ENCODE measurements around the gene ATRNL1. TPM values are rescaled to one million over a fixed set of nuclear protein-coding genes. Genes with fewer than 3 reads are reported as not detected.

The ATRNL1 gene
- polyA plus RNA-seq, 1 experiment = 0.20 TPM

- Histone ChIP-seq H3K4me3 (ENCODE audit: low read depth, low read length) (no peak overlapping the region), H3K9me3 (ENCODE audit: control insufficient read depth, insufficient read depth, low read length) (no peaks in the 10 kb centered on the region), H3K27me3 (ENCODE audit: control insufficient read depth, insufficient read depth, low read length) (no peaks in the 10 kb centered on the region), H3K27ac (ENCODE audit: low read depth, low read length) (no peak overlapping the region)
- no peak for TF ChIP-seq CTCF (IDR thresholded peaks at IDR 0.05; ENCODE audit: low read depth, low read length)
- CTCF ChIA-PET = interaction anchor here (0.9 to 1.6 kb wide), 2 partner anchors 26 to 514 kb away, joined by 3 to 10 read pairs; no protein-coding TSS in a partner anchor
- no peak for DNase-seq (ENCODE audit: low read depth, low spot score)
- POLR2A ChIA-PET = no interaction called here
Observed at GRCh38 chr10:115773832-115774231, 680.7 kb downstream of the ATRNL1 start.

DNA sequence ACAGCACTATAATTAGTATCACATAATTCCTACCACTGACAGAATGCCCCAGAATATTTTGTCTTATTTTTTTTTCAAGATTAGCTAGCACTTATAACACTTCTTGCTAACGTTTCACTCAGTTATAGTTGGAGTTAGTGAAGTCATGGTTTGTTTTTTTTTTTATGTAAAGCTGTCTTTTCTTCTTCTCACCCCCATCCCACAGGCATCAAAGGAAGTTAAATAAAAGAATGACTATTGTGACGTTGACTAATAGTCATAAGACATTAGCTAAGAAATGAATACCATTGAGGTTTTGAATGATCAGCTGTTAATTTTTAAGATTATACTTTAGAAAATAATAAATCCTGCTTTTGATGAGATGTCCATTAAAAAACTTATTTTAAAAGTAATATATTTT lies 681.6 kb downstream of the ATRNL1 start:
- no peak overlapping the region for H3K27ac ChIP-seq (ENCODE audit: low read depth, low read length)
- no peaks in the 10 kb centered on the region for H3K9me3 ChIP-seq (ENCODE audit: control insufficient read depth, insufficient read depth, low read length)
- no peak for DNase-seq (ENCODE audit: low read depth, low spot score)
- CTCF ChIA-PET = interaction anchor here (0.9 to 2.1 kb wide), 3 partner anchors 25 to 513 kb away, joined by 5 to 18 read pairs (median 10); no protein-coding TSS in a partner anchor
- POLR2A ChIA-PET = no interaction called here
- no peak overlapping the region for H3K4me3 ChIP-seq (ENCODE audit: low read depth, low read length)
- no peak for TF ChIP-seq CTCF (IDR thresholded peaks at IDR 0.05; ENCODE audit: low read depth, low read length)
- H3K27me3 ChIP-seq (ENCODE audit: control insufficient read depth, insufficient read depth, low read length) = no peaks in the 10 kb centered on the region

GRCh38 chr10:115777646-115778045 lies 684.5 kb downstream of the ATRNL1 start:
- Histone ChIP-seq H3K4me3 (ENCODE audit: low read depth, low read length) (no peak overlapping the region), H3K27ac (ENCODE audit: low read depth, low read length) (no peak overlapping the region), H3K9me3 (ENCODE audit: control insufficient read depth, insufficient read depth, low read length) (no peaks in the 10 kb centered on the region), H3K27me3 (ENCODE audit: control insufficient read depth, insufficient read depth, low read length) (no peaks in the 10 kb centered on the region)
- no peak for DNase-seq (ENCODE audit: low read depth, low spot score)
- POLR2A ChIA-PET = no interaction called here
- TF ChIP-seq CTCF (IDR thresholded peaks at IDR 0.05; ENCODE audit: low read depth, low read length) = no peak
- CTCF ChIA-PET = interaction anchor here (0.6 to 3.4 kb wide), 2 partner anchors 18 to 22 kb away, joined by 5 to 12 read pairs; no protein-coding TSS in a partner anchor

DNA sequence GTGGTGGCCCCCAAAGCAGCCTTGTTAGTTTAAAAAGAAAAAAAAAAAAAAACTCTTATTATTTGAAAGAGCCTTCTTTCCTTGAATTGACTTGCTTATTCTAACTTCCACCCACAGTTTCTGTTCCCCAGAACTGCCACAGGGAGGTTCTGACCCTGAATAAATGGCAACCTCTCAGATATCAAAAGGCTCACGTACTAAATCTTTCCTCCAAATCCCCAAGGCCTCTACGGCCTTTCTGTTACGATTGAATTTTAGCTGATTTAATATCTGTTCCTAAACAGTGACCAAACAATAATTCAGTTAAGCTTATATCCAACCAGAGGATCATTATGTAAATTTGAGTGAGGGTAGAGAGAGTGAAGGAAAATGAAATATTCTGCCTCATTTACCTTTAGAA lies 697.1 kb downstream of the ATRNL1 start:
- Histone ChIP-seq H3K27ac (ENCODE audit: low read depth, low read length) (no peak overlapping the region), H3K9me3 (ENCODE audit: control insufficient read depth, insufficient read depth, low read length) (no peaks in the 10 kb centered on the region), H3K4me3 (ENCODE audit: low read depth, low read length) (no peak overlapping the region), H3K27me3 (ENCODE audit: control insufficient read depth, insufficient read depth, low read length) (no peaks in the 10 kb centered on the region)
- no peak for TF ChIP-seq CTCF (IDR thresholded peaks at IDR 0.05; ENCODE audit: low read depth, low read length)
- ChIA-PET POLR2A (no interaction called here), CTCF (interaction anchor here (0.7 to 4.2 kb wide), 3 partner anchors 10 to 498 kb away, joined by 3 to 18 read pairs (median 7); no protein-coding TSS in a partner anchor)
- DNase-seq (ENCODE audit: low read depth, low spot score) = no peak

GRCh38 chr10:115795964-115796363 lies 702.8 kb downstream of the ATRNL1 start:
- H3K9me3 ChIP-seq (ENCODE audit: control insufficient read depth, insufficient read depth, low read length) = no peaks in the 10 kb centered on the region
- DNase-seq (ENCODE audit: low read depth, low spot score) = no peak
- H3K4me3 ChIP-seq (ENCODE audit: low read depth, low read length) = no peak overlapping the region
- TF ChIP-seq CTCF (IDR thresholded peaks at IDR 0.05; ENCODE audit: low read depth, low read length) = no peak
- no peak overlapping the region for H3K27ac ChIP-seq (ENCODE audit: low read depth, low read length)
- H3K27me3 ChIP-seq (ENCODE audit: control insufficient read depth, insufficient read depth, low read length) = no peaks in the 10 kb centered on the region
- ChIA-PET CTCF (interaction anchor here (1.4 kb wide), 1 partner anchor 491 kb away, joined by 9 read pairs; no protein-coding TSS in a partner anchor), POLR2A (no interaction called here)

Measured in AG04450 (cell line).